Muscle of leg (tissue), 11 donors: Measurements from ENCODE around the gene PTAFR. TPM values are rescaled to one million over a fixed set of nuclear protein-coding genes. Genes with fewer than 3 reads are reported as not detected.

Source experiments
- DNase-seq: peaks from one replicate; pipeline ENCODE4 v3.0.0; 2013
- H3K27ac ChIP-seq: one replicate; pipeline ENCODE4 v1.5.1; 2013; ENCODE audit warnings: mild to moderate bottlenecking, low read length, control low read depth
- H3K27me3 ChIP-seq: one replicate; pipeline ENCODE4 v1.6.1; 2013; ENCODE audit warnings: low read length; ENCODE audit not compliant: control insufficient read depth, insufficient read depth
- H3K36me3 ChIP-seq: one replicate; pipeline ENCODE4 v1.6.1; 2013; ENCODE audit warnings: low read length; ENCODE audit not compliant: control insufficient read depth, insufficient read depth
- H3K4me1 ChIP-seq: one replicate; pipeline ENCODE4 v1.6.1; 2013; ENCODE audit warnings: low read length; ENCODE audit not compliant: control insufficient read depth, insufficient read depth
- H3K4me3 ChIP-seq: one replicate; pipeline ENCODE4 v1.5.1; 2013; ENCODE audit warnings: low read length, control low read depth
- H3K9me3 ChIP-seq: replicated peaks from 2 replicates; pipeline ENCODE4 v1.6.1; 2013; ENCODE audit warnings: low read depth, low read length; ENCODE audit not compliant: control insufficient read depth
- WGBS: methylation state at CpG from one replicate; pipeline ENCODE4 v1.1.5; 2013; ENCODE audit warnings: missing lambda C conversion rate; ENCODE audit not compliant: insufficient coverage; 5-methylcytosine and 5-hydroxymethylcytosine counted together
- polyA plus RNA-seq, 8 donors: library from polyadenylated mRNA; unstranded; fragments of 120-200 nt; gene quantifications; one replicate each; pipeline versions ENCODE4 v1.2.1 to v1.2.3, GENCODE V29; 2013; ENCODE audit warnings: inconsistent platforms in 1 of 8, low replicate concordance in 1 of 8; ENCODE audit not compliant: insufficient read length in 8 of 8, insufficient read depth in 1 of 8
- total RNA-seq: library from RNA; stranded (reverse); fragments of 120-200 nt; gene quantifications from one replicate; pipeline ENCODE4 v1.2.4, GENCODE V29; 2013

The PTAFR gene
- total and polyA plus RNA-seq, 9 donors = 1.6 to 2.4 (median 2.1) TPM

DNA sequence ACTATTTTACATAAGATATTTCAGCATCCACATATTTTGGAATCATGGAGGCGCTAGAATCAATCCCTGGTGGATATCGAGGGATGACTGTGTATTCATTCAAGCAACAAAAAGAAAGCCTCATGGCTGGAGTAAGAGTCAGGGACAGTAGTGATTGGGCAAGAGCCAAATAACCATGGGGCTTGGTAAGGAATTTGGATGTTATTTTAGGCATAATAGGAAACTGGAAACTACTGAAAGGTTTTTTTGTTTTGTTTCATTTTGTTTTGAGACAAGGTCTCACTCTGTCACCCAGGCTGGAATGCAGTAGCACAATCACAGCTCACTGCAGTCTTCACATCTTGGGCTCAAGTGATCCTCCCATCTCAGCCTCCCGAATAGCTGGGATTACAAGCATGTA, 54.3 kb downstream of the PTAFR start:
- H3K36me3 ChIP-seq = no peaks in the 10 kb centered on the region
- no peak for DNase-seq
- H3K27ac ChIP-seq = no peak overlapping the region
- no peak overlapping the region for H3K4me3 ChIP-seq
- H3K4me1 ChIP-seq = no peaks in the 10 kb centered on the region
- 61% methylated on average over 2 of the region's 3 CpGs for WGBS
- H3K9me3 ChIP-seq = no peaks in the 10 kb centered on the region
- no peaks in the 10 kb centered on the region for H3K27me3 ChIP-seq

DNA sequence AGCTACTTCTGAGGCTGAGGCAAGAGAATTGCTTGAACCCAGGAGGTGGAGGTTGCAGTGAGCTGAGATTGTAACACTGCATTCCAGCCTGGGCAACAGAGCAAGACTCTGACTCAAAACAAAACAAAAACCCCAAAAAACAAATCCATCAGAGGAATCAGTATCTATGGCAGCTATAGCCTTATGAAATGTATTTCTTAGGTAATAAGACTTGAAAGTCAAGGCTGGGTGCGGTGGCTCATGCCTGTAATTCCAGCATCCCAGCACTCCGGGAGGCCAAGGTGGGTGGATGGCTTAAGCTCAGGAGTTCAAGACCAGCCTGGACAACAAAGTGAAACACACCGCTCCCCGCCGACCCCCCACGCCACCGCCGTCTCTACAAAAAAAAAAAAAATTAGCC, 56.9 kb downstream of the PTAFR start:
- WGBS = 88% methylated on average over 1 of the region's 8 CpGs
- Histone ChIP-seq H3K27ac (no peak overlapping the region), H3K27me3 (no peaks in the 10 kb centered on the region), H3K36me3 (no peaks in the 10 kb centered on the region), H3K4me1 (no peaks in the 10 kb centered on the region), H3K4me3 (no peak overlapping the region), H3K9me3 (no peaks in the 10 kb centered on the region)
- no peak for DNase-seq

DNA sequence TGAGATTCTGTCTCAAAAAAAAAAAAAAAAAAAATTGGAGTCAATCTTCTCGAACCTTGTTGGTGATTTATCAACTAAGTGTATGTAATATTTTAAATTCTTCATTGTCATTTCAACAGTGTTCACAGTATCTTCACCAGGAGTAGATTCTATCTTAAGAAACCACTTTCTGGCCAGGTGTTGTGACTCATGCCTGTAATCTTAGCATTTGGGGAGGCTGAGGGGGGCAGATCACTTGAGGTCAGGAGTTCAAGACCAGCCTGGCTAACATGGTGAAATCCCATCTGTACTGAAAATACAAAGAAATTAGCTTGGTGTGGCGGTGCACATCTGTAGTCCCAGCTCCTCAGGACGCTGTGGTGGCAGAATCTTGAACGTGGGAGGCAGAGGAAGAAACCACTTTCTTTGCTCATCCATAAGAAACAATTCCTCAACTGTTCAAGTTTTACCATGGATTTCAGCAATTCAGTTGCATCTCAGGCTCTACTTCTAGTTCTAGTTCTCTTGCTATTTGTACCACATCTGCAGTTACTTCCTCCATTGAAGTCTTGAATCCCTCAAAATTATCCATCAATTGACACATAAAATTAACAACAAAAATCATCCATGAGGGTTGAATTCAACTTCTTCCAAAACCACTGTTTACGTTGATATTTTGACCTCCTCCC, 57.7 kb downstream of the PTAFR start:
- no peak for DNase-seq
- H3K9me3 ChIP-seq = no peaks in the 10 kb centered on the region
- H3K27me3 ChIP-seq = no peaks in the 10 kb centered on the region
- H3K27ac ChIP-seq = no peak overlapping the region
- H3K36me3 ChIP-seq = no peaks in the 10 kb centered on the region
- 67% methylated on average over 1 of the region's 5 CpGs for WGBS
- H3K4me3 ChIP-seq = no peak overlapping the region
- no peaks in the 10 kb centered on the region for H3K4me1 ChIP-seq

DNA sequence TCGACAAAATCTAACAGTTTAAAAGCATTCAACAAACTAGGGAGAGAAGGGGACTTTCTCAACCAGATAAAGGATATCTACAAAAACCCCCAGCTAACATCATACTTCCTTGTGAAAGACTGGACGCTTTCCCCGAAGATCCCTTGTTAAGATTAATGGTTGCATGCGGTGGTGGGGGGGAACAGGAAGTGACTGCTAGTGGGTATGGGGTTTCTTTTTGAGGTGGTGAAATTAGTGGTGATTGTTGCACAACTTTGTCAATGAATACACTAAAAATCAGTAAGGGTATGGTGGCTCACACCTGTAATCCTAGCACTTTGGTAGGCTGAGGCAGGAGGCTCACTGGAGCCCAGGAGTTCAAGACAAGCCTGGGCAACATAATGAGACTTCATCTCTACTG, 61.2 kb downstream of the PTAFR start:
- Histone ChIP-seq H3K27me3 (no peaks in the 10 kb centered on the region), H3K9me3 (no peaks in the 10 kb centered on the region), H3K27ac (no peak overlapping the region), H3K4me1 (no peaks in the 10 kb centered on the region), H3K36me3 (no peaks in the 10 kb centered on the region), H3K4me3 (no peak overlapping the region)
- DNase-seq = peak; percentile 45
- no CpG with 5 or more reads among the region's 4 CpGs for WGBS

DNA sequence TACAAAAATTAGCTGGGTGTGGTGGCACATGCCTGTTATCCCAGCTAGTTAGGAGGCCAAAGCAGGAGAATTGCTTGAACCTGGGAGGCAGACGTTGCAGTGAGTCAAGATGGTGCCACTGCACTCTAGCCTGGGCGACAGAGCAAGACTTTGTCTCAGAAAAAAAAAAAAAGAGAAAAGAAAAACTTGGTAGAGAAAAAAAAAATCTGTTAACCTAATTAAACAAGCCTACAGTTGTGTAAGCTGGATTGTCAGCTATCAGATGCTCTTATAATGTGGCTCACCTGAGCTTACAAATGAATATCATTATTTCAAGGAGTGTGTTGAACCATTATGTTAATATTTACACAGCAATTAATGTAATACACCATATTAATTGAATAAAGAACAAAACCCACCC, 61.6 kb downstream of the PTAFR start:
- Histone ChIP-seq H3K27ac (no peak overlapping the region), H3K4me3 (no peak overlapping the region), H3K4me1 (no peaks in the 10 kb centered on the region), H3K36me3 (no peaks in the 10 kb centered on the region), H3K27me3 (no peaks in the 10 kb centered on the region), H3K9me3 (no peaks in the 10 kb centered on the region)
- no CpG with 5 or more reads among the region's 2 CpGs for WGBS
- no peak for DNase-seq

DNA sequence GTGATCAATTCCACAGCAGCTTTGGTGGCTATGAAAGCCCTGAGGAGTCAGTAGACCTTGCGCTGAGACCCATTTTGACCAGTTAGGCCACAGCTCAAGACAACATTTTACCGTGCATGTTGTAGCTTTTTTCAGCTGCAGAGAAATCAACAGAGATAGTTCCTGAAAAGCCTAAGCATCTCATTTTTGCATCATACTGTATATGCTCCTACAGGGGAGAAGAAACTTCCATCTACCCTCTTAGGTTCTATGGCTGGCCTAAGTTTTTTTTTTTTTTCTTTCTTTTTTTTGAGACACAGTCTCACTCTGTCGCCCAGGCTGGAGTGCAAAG, 63.3 kb downstream of the PTAFR start:
- no peak overlapping the region for H3K4me3 ChIP-seq
- 84% methylated on average over 2 of the region's 3 CpGs for WGBS
- H3K9me3 ChIP-seq = no peaks in the 10 kb centered on the region
- H3K36me3 ChIP-seq = no peaks in the 10 kb centered on the region
- H3K27ac ChIP-seq = no peak overlapping the region
- DNase-seq = no peak
- no peaks in the 10 kb centered on the region for H3K4me1 ChIP-seq
- H3K27me3 ChIP-seq = no peaks in the 10 kb centered on the region

DNA sequence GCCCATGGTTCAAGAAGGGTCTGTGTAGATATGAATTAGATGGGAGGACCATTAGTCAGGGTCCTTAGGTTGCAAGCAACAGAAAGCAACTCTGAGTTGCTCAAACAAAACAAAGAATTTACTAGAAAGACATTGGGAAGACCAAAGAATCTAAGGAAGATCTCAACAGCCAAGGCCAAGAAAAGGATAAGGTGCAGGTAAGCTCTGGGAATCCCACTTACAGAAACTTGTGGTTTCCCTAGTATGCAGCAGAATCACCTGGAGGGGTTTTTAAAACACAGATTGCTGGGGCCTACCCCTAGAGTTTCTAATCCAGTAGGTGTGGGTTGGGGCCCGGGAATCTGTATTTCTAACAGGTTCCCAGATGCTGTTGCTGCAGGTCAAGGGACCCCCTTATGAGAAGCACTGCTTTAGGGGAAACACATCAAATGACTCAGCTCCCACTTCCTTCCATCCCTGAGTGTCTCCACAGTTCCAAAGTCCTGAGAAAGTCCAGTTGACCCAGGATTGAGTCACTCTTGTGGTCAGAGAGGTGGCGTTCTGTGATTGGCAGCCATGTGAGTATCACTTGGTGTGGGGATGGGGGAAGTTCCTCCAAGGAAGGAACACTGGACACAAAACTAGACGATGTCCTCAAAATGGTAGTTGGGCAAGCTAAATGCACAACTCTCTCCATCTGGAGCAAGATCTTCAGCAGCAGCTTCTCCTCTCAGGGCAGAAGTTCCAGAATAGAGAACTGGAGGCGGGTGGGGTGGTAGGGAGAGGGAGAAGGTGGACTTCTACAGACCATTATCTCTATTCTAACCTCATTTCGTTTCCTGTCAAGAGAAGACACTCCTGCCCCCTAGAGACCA, 63.9 kb downstream of the PTAFR start:
- DNase-seq = no peak
- no peaks in the 10 kb centered on the region for H3K27me3 ChIP-seq
- H3K27ac ChIP-seq = no peak overlapping the region
- no peaks in the 10 kb centered on the region for H3K36me3 ChIP-seq
- no peaks in the 10 kb centered on the region for H3K9me3 ChIP-seq
- H3K4me1 ChIP-seq = no peaks in the 10 kb centered on the region
- WGBS = 71% methylated on average over 4 of the region's 5 CpGs
- no peak overlapping the region for H3K4me3 ChIP-seq

DNA sequence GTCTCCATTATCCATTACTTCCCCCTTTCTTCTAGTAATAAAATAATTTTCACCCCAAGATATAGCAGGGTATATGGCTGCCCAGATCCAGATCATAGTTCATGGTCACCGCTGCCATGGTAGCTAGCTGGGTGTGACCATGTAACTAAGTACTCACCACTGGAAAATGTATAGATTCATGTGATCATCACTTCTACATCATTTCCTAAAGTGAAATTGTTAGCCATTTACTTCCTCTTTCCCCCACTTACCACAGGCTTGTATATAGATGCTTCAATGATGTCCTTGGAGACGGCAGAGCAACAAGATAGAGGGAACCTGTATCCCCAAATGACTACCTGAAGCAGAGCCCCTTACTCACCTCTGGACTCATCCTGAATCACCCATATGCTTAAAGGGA, 65.3 kb downstream of the PTAFR start:
- H3K27ac ChIP-seq = no peak overlapping the region
- H3K27me3 ChIP-seq = no peaks in the 10 kb centered on the region
- no CpG with 5 or more reads among the region's 2 CpGs for WGBS
- no peaks in the 10 kb centered on the region for H3K9me3 ChIP-seq
- no peaks in the 10 kb centered on the region for H3K36me3 ChIP-seq
- H3K4me1 ChIP-seq = no peaks in the 10 kb centered on the region
- no peak overlapping the region for H3K4me3 ChIP-seq
- DNase-seq = peak; percentile 65

DNA sequence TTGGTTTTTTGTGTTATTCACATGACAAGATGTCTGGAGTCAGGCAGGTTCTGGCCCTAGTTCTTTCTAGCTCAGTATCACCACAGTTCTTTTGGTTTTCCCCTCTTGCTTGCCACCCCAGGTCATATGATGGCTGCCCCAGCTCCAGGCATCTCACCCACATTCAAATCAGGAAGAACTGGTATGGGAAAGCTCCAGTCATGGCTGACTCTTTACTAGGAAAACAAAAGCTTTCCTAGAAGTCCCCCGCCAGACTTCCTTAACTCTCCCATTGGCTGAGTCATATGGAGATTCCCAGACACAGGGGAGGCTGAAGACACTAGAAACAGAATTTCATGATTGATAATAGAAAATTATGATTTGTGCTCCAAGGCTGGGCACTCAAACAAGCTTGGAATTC, 65.9 kb downstream of the PTAFR start:
- no peak overlapping the region for H3K4me3 ChIP-seq
- WGBS = no CpG with 5 or more reads among the region's 1 CpG
- no peaks in the 10 kb centered on the region for H3K4me1 ChIP-seq
- H3K9me3 ChIP-seq = no peaks in the 10 kb centered on the region
- no peak for DNase-seq
- no peaks in the 10 kb centered on the region for H3K36me3 ChIP-seq
- no peak overlapping the region for H3K27ac ChIP-seq
- no peaks in the 10 kb centered on the region for H3K27me3 ChIP-seq

DNA sequence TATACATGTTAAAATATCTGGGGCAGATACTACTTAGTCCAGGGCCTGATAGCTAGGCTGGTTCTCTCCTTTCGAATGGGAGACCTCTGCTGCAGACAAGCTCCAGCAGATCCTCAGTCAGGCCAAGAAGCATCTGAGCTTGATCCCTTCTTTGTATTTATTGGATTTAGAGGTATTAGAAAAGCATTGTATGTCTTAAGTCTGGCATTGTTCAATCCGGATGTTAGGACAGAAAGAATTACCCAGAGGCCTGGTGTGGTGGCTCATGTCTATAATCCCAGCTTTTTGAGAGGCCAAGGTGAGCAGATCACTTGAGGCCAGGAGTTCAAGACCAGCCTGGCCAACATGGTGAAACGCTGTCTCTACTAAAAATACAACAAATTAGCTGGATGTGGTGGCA, 66.9 kb downstream of the PTAFR start:
- H3K4me3 ChIP-seq = no peak overlapping the region
- no peaks in the 10 kb centered on the region for H3K36me3 ChIP-seq
- no peak for DNase-seq
- WGBS = 92% methylated on average over 2 of the region's 3 CpGs
- no peaks in the 10 kb centered on the region for H3K9me3 ChIP-seq
- no peaks in the 10 kb centered on the region for H3K4me1 ChIP-seq
- H3K27ac ChIP-seq = no peak overlapping the region
- H3K27me3 ChIP-seq = no peaks in the 10 kb centered on the region
